NOMO-1 (cell line): ENCODE measurements around the gene NR5A2.

Experiments used
- DNase-seq, 2 experiments: peaks; one replicate each; lab custom pipeline; 2025; ENCODE audit not compliant: unreplicated experiment in 2 of 2; lab: John Stamatoyannopoulos, UW

Gene NR5A2

DNA sequence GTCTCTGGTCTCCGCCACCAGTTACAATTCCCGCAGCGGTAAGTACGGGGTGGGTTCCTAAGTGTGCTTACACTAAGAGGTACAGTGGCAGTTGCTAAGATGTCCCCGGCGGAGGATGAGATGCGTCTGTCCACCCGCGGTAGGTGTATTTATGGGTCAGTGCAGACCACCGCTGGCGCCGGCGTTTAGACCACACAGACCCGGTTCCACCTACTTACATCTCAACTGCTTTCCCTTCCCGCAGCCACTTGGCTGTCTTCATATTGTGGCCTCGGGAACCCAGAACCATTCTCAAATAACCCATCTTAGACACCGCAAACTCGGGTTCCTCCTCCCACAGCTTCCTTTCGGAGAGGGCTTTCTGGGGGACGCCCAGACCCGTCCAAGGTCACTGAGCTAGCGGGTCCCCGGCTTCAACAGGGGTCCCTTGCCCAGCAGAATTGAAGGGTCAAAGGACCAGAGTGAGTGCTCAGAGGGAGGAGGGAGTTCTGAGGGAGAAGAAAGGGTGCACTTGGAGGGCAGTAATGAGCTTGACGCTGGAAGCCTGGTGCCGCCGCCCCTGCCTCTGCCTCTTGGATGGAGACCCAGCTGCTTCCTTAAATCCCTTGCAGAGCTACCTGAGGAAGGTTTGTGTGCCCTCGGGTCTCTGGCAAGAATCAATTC lies 8.6 kb downstream of the NR5A2 start:
- DNase-seq: no peak

DNA sequence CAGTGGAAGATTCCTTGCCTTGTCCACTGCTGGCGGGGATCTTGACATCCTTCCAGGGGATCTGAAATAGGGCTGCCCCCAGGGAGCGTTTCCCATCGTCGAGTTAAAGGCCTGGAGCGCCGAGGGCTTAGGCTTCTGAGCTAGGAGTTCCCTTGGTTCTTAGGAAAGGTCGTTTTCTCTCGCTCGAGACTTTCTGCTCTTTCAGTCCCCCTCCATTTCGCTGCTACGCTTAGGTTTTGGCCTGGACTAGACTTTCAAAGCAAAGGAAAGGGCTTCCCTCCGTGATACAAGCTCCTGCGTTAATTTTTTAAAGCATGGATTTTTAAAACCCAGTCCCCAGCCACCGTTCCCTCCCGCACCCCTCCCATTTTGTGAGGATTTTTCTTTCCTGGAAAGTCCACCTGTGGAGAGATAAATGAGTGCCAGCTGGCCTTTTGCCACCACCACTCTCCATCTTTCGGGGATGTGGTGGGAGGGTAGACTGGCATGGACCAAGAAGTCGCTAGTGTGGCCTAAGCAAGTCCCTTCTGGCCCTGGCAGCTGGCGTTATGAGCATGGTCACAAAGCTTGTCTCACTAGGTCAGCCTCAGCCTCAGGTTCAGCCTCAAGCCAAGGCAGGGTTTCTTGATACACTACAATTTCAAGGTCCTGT lies 9.2 kb downstream of the NR5A2 start:
- DNase-seq: no peak

DNA sequence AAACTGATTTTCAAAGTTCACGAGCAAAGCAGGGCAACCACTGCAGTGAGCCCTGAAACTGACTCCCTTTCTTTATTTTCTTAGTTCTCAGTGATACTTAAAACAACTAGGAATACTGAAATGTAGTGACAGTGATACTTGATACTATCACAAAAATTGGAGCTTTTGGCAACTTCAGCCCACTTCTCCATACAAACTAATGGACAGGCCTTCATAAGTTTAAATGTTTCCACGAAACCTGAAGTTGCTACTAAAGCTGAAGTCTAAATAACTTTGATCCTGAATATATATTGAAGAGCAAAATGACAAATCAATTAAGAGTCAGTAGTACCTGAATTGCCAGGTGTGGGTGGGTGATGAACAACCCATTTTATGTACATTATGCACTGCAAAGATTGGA lies 10.0 kb downstream of the NR5A2 start:
- no peak for DNase-seq

DNA sequence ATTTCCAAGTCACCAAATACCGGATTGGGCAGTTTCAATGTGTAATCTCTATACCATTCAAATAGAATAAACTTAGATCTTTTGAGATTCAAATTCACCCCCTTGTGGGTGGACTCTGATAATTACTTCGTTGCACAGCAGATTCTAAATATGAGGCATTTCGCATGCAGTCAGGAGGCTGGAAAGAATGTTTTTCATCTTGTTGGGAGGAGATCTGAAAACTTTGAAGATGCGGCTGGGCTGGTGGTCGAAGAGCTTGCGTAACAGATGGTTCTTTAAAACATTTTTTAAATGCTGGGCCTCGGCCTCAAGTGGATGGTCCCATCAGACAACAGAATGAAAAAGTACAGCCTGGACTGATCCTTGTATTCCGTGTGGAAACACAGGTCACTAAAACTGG lies 10.4 kb downstream of the NR5A2 start:
- DNase-seq: no peak

DNA sequence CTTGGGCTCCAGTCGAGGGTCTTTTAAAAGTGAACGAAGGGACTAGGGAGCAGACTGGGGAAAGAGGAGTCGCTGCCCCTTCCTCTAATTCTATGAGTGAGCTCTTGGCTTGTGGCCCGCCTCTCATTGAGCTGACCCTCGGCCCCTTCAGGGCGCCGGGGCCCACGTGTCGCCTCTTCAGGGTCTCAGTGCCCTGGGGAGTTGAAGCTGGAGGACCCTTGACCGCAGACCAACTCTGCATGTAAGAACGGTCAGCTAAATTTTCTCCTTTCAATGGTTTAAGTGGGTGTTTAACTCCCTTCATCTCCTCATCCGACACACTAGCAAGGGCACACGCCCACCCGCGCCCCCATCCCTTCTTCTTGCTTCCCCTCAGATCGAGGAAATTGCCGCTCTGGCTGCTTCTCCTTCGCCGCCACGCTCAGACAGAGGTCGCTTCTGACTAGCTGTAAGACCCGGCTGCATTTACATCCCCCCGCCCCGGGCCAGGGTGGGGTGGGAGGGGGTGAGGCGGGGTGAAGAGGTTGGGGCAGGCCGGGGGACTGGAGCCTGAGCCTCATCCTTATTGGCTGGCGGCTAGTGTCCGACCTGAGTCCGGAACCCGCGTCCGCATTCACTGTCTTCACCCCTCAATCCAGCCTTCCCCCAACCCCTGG lies 10.9 kb downstream of the NR5A2 start:
- no peak for DNase-seq

DNA sequence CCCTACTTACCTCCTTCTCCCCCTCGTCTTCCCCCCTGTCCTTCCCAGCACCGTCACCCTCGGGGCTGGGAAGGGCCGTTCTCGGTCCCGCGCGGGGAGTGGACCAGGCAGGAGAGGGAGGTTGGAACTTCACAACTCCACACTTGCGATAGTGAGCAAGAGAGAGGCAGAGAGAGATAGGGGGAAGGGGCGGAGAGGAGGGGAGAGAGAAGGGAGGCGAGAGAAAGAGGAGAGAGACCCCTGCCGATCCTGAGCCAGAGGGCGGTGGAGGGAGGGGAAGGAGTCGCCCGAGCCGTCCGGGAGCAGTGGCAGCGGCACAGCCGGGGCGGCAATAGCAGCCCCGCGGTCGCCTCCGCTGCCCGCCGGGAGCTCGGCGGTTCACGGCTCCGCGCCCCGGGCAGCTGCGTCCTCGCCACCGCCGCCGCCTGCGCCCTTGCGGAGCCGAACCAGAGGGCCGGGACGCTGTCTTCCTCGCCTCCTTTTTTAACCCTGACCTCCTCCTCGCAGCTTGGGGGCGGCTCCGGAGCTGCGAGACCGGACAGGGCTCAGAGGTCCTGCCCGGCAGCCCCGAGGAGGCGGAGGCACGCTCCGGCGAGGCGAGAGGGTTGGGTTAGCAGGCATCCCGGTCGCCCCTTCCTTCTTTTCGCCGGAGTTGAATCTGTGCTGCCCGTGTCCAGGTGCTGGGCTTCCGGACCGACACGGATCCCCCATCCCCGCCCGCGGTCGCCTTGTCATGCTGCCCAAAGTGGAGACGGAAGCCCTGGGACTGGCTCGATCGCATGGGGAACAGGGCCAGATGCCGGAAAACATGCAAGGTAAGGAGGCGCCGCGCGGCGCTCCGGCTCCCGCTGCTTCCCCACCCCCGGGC lies 11.7 kb downstream of the NR5A2 start:
- peak; percentile 52 to 55 for DNase-seq

DNA sequence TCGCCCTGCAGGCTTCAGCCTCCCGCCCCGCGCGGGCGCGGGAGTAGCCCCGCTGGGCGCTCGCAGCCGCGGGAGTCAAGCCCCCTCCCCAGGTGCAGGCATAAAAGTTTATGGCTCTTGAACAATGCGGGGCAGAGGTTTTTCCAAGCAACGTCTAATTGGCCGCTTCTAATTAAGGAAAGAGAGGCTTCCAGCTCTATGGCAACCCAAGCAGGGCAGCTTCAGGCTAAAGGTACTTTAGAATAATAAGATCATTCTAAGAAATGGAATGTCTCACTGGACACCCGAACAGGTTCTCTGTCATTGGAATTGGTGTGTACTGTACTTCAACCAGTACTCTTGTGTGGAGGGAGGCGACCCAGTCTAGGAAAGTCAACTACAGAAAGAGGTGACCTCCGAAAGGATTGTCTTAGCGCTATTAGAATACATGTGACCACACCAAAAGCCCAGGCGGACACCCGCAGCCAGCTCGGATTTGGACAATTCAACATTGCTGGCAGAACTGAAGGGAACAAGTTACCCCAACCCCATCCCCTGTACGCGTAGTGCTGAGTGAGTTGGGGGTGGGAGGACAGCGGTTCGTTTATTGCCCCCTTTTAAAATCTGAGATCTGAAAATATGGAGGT lies 12.5 kb downstream of the NR5A2 start:
- no peak for DNase-seq

DNA sequence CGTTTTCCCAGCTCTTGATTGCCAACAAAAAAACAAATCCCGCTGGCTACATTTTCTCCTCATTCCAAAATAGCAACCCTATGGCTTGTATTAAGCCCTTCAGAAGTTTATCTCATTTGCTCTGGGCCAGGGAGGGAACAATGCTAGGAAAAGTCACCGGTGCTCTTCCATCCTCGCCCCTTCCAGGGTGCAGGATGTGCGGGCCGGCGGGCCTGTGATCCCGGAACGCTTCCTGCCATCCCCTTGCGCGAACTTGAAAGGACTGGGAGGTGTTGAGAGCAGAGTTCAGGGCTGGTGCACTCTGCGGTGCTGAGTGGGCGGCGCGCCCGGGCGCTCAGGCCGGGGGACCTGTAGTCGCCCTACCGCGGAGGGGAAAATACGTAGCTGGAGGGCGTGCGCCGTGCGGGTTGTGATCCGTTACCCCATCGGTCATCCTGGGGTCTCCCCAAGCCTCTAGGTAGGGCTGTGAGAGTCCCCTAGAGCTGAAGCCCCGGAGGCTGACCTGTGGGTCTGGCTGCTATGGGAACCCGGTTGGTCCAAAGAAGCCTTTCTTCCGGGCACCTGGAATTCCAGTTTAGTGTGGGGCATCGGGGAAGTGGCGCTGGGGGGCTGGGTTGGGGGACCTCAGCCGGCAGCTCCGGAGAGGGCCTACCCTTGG lies 13.1 kb downstream of the NR5A2 start:
- no peak for DNase-seq

DNA sequence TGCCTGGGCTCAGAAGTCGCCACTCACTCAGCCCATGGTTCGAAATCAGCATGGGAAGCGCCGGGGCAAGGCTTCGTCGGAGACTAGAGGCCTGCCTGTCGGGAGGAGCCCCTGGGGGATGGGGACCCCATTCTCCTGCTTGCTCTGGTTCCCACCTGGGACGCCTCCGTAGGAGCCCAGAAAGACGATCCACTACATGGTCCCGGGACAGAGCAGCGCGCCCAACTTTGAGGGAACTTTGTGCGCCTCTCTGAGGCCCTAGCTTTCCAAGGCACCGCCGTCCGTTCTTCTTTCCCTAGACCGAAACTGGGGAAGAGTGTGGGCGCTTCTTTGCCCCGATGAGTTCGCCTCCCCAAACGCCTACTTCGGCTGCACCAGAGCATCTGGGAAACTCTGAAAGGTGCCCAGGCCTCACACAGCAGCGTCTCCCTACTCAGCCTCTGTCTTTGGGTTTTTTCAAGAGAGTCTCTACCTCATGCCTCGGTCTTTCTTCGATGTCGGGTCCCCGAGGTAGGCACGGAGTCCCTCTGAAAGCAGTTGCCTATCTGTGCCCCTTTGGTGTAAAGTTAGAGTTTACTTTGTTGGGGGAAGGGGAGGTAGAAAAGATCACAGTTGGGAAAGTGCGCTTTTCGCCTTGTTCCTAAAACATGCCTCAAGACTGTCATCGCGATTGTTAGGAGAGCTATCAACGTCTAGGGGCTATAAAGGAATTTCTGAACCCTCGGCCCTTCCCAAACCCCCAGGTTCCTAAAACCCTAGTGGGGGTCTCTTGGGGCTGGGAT lies 14.0 kb downstream of the NR5A2 start:
- no peak for DNase-seq

DNA sequence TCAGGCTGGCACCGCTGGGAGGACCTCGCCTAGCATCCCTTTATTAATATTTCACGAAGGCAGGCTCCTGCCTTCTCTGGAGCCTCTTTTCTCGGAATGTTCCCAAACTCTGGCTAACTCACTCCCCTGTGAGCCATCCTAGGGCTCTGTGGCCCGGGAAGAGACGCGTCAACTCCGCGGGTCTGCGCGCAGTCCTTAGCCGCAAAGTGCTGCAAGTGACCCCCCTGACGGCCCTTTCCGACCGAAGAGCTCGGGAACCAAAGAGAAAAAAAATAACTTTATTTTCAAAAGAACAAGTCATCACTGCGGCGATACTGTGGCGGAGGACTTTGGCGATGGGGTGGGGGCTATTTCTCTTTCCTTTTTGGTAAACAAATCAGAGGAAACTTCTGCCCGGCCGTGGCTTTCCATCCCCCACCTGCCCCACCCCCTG lies 14.6 kb downstream of the NR5A2 start:
- DNase-seq: no peak

DNA sequence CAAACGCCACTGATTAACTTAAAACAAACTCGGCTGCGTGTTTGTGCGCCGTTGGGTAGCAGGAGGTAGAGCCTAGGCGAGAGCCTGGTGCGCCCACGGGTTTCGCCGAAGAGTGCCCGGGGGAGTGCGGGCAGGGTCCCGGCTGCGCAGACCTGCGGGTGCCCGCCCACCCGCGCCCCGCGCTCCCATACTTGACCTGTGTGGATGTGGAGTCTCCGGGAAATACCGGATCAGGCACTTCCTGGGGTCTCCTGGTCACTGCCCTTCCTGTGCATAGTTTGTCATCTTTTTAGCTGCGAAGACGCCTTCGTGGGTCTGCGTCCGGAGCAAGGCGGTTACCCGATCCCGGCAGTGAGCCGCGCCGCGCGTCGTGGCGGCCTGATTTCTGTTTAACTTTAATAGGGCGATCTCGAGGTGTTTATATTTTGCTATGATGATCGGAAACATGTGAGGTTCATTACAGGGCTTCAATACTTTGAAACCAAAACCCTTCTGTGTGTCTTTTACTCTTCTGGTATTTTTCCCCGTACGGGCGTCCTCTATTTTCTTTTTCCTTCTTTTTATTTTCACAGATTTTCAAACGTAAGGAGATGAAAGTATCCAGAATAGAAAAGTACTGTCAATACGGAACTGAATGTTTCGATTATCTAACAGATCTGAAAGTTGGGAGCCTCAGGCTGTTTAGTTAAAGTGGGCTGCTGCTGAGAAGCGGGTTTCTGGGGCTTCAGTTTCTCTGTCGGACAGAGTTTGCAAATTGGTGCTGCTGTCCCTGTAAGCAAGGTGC lies 15.2 kb downstream of the NR5A2 start:
- no peak for DNase-seq

DNA sequence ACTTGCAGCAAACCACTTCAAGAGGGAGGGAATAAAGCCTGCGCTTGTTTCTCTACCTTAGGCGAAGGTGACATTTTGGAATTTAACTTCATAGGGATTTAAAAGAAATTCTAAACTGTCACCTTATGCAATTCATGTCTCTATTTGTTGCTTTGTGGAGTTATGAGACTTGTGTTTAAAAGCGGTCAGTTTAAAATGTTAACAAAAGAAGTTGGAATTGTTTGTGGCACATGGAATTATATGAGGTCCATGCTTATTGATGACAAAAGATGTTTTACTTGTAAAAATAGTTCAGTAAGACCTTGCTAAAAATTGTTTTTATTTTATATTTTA lies 15.8 kb downstream of the NR5A2 start:
- DNase-seq: no peak

DNA sequence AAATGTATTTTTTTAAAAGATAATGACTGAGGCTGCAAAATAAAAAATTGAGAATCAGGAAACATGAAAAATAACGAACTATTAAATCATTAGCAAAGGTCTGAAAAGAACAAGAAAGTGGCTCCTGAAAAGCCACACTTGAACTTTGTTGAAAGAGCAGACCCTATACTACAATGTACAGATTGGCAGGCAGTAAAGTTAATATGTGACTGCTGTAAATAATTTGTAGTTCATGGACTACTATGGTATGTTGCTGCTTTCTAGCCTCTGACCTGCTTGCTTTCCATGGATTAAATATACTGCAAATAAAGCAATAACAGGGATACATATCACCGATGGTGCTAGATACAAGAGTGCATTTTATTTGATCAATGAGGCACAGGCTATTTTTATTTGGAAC lies 18.6 kb downstream of the NR5A2 start:
- no peak for DNase-seq

DNA sequence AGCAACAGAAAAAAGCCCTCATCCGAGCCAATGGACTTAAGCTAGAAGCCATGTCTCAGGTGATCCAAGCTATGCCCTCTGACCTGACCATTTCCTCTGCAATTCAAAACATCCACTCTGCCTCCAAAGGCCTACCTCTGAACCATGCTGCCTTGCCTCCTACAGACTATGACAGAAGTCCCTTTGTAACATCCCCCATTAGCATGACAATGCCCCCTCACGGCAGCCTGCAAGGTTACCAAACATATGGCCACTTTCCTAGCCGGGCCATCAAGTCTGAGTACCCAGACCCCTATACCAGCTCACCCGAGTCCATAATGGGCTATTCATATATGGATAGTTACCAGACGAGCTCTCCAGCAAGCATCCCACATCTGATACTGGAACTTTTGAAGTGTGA lies 20.7 kb downstream of the NR5A2 start:
- no peak for DNase-seq

DNA sequence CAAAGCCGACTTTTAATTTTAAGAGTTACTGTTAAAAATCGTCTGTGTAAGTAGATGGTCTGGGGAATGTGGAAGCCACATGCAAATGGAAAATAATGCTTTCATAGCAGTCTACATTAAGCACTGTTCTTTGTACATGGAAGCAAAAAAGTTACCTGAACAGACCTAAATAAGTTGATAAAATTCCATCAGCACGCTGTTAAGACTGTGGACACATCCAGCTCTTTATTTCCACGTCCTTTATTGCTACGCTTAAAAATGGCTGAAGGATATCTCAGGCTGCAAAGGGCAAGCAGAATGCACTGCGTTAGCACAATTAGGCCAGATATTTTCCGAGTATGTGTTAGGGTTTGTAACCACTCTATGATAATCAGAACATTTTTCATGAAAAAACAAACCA lies 22.3 kb downstream of the NR5A2 start:
- no peak for DNase-seq

DNA sequence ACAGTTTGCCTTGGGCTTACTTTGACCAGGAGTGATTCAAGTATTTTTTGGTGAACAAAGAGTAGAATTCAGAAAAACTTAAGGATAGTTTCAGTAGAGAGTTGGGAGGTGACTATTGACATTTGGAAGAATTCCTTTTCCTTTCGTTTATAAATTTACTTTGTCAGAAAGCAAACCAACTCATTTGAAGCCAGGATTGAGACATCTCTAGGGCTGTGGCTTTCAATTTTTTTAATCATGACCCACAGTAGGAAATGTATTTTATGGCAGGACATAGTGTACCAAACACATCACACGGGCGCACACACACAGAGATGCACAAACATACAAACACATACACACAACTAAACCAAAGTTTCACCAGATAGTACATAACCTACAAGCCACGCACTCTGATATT lies 24.1 kb downstream of the NR5A2 start:
- no peak for DNase-seq

DNA sequence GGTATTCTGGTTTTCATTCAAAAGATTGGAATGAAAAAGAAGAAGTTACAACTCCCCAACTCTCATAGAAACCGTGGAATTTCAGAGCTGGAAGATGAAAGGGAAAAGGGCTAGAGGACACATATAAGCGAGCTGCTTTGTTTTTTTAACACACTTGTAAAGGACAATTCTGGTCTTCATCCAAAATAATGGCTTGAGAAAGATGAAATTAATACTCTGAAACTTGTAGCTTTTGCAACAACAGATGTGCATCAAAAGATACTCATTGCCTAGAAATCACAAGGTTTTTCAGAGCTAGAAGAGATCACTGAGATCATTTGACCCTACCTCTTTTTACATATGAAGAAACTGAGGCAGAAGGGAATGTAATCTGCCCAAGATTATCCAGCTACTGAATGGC lies 25.6 kb downstream of the NR5A2 start:
- no peak for DNase-seq

DNA sequence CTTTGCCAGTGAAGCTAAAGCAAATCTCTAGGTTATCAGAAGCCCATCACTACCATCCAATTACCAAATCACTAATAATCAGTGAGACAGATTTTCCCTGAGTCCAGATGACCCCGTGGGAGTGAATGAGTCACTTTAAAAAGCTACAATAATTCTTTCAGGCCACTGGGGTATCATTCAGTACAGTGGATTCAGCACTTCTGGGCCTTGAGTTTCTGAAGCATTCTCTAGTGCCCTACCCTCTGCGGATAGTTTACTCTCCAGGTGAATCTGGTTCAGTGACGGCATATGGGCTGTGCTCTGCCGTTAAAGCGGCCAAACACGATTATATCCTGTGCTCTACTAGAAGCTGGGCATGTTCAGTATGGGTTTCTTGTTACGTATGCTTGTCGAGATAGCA lies 26.1 kb downstream of the NR5A2 start:
- DNase-seq: no peak

DNA sequence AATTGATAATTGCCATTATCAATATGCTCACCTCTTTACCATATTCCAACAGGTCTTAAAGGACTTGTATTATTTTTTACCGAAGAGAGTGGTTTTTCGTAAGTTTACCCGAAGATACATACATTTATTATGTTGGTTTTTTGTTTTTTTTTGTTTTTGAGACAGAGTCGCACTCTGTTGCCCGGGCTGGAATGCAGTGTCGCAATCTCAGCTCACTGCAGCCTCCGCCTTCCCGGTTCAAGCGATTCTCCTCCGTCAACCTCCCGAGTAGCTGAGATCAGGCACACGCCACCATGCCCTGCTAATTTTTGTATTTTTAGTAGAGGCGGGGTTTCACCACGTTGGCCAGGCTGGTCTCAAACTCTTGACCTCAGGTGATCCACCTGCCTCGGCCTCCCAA lies 30.8 kb downstream of the NR5A2 start:
- DNase-seq: no peak
